Posterior vena cava (tissue), 2 donors: Measurements from ENCODE around the gene RHBDD2. TPM values are rescaled to one million over a fixed set of nuclear protein-coding genes. Genes with fewer than 3 reads are reported as not detected.
"Not testable (repeated sequence)": the region's sequence is repeated elsewhere in the genome, so short reads cannot be mapped to it uniquely, and the experiment has no call there.

ENCODE experiments used
- DNase-seq: peaks from one replicate; pipeline ENCODE4 v3.0.0-alpha.2; 2020; ENCODE audit warnings: low spot score
- intact Hi-C, 2 donors: fragments of 100-400 bp; cut with DNase I; formaldehyde crosslinking; loops; one replicate each; pipeline versions ENCODE4 v1.14.1 to v1.14.2; 2022 to 2023
- total RNA-seq, 2 donors: library from RNA; stranded (reverse); fragmentation: NEBNext Ultra II Directional; extraction: Animal tissue kit (Norgen Biotek cat#: 25700); gene quantifications; one replicate each; pipeline ENCODE4 v1.2.1, GENCODE V29; 2021
- donor health status: DM: yes; HTN: yes; CAD: no.
- donor health status: DM: yes; HTN: yes; CAD: no.

The RHBDD2 gene
- total RNA-seq, 2 donors from 2014 or later = 28.9 to 30.8 TPM

DNA sequence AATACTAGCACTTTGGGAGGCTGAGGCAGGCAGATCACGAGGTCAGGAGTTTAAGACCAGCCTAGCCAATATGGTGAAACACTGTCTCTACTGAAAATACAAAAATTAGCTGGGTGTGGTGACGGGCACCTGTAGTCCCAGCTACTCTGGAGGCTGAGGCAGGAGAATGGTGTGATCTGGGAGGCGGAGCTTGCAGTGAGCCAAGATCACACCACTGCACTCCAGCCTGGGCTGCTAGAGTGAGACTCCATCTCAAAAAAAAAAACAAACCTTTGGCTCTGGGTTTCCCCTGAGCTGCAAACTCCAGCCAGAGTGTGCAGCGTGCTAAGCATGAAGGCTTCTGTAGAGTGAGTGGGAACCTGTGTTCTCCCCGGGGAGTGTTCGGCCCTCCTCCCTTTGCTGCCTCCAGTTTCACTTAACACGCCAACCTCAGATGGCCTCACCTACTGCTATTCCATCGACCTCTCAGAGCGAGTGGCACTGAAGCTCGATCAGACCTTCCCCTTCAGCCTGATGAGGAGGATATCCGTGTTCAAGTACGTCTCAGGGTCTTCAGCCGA is 4.5 kb downstream of the RHBDD2 start:
- intact Hi-C loops, DNase-seq: not testable (repeated sequence)

DNA sequence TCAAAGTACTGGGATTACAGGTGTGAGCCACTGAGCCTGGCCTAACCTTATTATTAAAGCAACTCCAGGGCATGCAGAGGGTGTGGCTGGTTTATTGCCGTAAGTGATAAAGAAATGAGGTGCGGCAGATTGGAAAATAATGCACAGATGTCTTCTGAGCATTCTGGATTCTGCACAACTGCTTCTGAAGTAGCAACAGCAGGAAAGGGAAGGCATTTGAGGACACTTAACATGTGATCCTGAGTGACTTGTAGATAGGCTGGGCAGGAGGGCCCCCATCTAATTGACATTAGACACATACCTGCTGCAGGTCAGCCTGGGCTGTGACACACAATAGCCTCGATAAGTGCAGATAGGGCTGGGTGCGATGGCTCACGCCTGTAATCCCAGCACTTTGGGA is 5.6 kb downstream of the RHBDD2 start:
- intact Hi-C loops = no loop called here

DNA sequence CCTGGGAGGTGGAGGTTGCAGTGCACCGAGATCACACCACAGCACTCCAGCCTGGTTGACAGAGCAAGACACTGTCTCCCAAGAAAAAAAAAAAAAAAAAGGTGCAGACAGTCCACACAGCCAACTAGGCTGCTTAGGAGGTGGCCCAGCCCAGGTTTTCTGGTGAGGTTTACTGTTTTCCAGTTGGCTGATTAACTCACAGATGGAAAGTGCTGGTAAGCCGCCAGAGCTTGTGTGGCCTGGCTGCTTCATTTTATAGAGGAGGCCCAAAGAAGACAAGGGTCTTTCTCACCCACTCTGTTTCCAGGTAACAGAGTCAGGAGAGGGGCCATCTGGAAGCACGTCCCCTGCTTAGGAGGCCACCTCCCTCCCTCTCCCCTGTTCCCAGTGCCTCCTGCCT is 6.2 kb downstream of the RHBDD2 start:
- DNase-seq = no peak
- intact Hi-C loops = no loop called here

More for the DNA sequence above, 5.6 kb downstream of the RHBDD2 start:
- no peak for DNase-seq

DNA sequence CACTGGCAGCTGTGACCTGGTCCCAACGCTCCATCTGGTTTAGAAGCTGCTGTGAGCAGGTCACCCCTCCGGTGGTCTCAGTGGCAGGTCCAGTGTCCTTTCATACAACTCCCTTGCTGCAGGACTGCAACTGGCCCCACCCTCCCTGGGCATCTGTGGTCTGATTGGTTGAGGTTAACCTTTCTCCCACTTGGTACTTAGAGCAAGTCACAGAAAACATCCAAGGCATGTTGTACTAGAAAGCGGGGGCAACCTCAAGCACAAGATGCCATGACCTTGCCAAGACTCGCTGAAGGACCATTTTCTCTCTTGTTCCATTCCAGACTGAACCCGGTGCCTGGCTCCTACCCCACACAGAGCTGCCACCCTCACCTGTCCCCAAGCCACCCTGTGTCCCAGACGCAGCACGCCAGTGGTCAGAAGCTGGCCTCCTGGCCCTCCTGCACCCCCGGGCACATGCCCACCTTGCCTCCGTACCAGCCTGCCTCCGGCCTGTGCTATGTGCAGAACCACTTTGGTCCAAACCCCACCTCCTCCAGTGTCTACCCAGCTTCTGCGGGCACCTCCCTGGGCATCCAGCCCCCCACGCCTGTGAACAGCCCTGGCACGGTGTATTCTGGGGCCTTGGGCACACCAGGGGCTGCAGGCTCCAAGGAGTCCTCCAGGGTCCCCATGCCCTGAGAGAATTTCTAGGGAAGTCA is 9.0 kb downstream of the RHBDD2 start:
- no peak for DNase-seq
- intact Hi-C loops = no loop called here

DNA sequence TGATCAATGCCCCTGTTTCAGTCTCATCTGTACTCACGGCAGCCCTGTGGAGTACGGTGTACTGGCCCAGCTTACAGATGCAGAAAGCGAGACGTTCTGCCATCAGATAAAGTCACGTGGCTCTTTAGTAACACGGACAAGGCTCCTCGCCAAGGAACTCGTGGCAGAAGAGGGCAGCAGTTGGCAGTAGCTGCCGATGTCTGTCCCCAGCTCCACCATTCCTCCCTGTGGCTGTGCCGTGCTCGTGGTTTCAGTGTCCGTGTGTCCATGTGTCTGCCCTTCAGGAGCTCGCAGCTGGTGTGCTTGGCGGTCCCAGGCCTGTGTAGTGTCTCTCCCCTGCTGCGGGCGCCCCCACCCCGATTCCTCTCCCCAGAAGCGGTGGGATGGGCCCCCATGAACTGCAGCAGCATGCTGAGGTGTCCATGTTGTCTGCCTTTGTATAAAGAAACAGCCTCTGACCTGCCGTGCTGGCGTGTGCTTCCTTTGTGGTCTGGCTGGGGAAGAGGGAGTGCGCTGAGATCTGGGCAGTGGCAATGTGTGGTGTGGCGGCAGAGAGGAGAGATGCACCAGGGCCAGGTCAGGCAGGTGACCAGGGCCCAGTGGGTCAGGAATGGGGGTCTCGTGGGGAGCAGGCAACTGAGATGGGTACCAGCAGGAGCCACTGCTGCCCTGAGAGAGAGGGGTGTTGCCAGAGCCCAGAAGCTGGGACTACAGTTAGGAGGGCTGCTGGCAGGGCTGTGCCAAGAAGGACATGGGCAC is 9.8 kb downstream of the RHBDD2 start:
- intact Hi-C loops = no loop called here

DNA sequence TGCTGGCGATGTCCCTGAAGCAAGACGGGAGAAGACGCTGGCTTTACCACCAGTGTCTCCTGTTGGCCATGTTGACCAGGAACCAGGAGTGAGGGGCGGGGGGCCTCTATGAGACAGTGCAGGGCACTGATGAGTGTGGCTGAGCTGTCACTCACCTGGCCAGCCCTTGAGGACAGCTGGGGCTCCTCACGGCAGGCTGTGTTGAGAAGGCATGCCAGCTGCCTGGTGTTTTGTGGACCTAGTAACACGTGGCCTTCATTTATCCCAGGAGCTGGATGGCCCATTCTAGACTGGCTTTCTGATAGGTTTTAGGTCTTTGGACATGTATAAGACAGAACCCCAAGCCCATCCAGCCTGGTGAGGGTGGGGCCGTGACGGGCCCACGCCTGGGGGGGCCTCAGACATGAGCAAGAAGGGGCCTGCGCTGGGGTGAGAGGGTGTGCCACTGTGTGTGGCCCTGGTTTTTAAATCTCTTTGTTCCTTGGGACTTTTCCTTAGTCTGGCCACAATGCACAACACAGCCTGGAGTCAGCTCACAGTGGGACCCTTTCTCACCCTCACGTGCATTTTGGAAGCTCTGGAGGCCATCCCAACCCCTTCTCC is 10.5 kb downstream of the RHBDD2 start:
- no peak for DNase-seq
- intact Hi-C loops = no loop called here

More for the DNA sequence above, 9.8 kb downstream of the RHBDD2 start:
- no peak for DNase-seq

DNA sequence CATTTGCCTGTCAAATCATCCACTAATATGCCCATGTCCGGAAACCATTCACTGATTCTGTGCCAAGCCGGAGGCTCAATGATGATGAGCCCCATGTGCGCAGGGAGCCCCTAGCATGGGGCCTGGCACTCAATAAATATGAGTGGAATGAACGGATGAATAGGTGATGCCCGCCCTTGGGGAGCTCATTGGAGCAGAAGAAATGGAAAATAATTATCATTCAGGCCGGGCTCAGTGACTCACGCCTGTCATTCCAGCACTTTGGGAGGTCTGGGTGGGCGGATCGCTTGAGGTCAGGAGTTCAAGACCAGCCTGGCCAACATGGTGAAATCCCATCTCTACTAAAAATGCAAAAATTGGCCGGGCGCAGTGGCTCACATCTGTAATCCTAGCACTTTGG is 11.0 kb downstream of the RHBDD2 start:
- DNase-seq = no peak

DNA sequence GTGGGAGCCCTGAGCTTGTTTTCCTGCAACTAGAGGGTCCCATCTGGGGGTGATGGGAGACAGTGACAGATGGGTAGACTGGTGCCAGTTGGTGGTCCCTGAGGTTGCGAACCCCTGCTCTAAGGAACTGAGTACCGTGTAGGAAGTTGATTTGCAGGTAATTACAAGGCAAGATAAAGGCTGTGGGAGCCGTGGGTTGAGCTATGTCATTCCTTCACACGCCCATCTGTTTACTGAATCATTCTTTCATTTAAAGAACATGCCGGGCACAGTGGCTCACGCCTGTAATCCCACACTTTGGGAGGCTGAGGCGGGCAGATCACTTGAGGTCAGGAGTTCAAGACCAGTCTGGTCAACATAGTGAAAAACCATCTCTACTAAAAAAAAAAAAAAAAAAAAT is 12.4 kb downstream of the RHBDD2 start:
- intact Hi-C loops, DNase-seq: not testable (repeated sequence)

More for the DNA sequence above, 11.0 kb downstream of the RHBDD2 start:
- intact Hi-C loops = no loop called here

DNA sequence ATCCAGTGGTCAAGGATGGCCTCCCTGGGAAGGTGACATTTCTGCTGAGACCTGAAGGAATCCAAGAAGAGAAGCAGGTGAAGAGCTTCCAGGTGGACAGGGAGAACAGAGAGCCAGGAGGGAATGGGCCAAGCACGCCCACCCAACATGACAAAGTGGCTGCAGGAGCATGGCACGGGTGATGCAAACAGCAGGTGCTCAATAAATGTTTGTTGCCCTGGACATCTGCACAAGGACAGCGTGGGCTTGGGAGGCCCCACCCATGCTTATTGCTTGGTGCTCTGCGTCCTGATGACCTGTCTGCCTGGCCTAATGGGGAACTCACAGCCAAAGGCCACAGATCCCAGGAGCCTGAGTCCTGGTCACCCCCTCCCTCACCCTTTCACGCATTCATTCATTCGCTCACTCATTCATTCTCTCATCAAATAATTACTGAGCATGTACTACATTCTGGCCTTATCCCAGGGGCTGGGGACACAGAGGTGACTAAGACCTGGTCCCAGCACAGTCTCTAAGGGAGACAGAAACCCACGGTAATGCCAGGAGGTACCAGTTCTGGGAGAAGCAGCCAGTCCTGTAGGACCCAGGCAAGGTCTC is 13.1 kb downstream of the RHBDD2 start:
- intact Hi-C loops = no loop called here
- DNase-seq = no peak

DNA sequence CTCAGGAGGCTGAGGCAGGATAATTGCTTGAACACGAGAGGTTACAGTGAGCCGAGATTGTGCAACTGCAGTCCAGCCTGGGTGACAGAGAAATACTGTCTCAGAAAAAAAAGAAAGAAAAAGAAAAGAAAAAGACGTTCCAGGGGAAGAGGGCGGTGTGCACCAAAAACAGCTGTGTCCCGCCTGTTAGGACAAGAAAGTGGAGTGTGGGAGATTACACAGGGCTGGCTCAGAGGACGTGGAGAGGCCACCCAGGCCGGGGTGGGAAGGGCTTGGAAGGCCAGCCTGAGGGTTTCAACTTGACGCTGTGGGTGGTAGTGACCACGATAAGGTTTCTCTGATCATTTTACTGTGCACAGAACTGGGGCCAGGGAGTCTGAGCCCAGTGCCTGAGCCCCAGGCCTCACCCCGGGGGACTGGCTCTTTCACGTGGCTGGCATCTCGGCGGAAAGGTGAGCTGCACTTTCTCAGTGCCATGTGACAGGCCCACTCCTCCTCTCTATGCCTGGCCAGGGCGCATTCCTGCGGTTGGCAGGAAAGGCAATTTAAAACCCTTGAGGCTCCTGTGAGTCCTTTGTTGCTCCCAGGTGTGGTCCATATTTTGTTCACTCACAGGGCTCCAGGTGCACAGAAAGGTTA is 13.9 kb downstream of the RHBDD2 start:
- peak; percentile 86 for DNase-seq
- intact Hi-C loops = no loop called here

DNA sequence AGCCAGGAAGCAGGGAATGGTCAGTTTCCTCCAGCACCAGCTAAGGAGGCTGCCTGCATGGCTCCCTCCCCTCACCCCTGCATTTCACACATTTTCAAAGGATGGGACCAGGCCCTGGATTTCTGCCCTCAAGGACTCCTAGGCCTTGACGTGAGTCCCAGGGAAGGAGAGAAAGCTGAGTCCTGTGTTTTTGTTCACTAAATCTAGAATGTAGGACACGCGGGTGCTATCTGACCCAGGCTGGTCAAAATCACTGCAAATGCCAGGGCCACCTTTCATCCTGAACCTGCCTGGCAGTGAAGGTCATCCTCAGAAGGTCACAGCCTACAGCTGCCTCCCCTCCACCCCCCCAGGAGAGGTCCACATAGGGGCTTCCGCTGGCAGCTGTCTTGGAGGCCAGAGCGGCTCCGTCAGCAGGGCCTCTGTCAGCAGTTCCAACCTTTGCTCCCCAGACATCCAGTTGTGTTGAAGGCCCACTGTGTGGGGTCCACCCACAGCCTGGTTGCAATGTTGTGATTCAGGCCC is 18.0 kb downstream of the RHBDD2 start:
- no peak for DNase-seq
- intact Hi-C loops = no loop called here

DNA sequence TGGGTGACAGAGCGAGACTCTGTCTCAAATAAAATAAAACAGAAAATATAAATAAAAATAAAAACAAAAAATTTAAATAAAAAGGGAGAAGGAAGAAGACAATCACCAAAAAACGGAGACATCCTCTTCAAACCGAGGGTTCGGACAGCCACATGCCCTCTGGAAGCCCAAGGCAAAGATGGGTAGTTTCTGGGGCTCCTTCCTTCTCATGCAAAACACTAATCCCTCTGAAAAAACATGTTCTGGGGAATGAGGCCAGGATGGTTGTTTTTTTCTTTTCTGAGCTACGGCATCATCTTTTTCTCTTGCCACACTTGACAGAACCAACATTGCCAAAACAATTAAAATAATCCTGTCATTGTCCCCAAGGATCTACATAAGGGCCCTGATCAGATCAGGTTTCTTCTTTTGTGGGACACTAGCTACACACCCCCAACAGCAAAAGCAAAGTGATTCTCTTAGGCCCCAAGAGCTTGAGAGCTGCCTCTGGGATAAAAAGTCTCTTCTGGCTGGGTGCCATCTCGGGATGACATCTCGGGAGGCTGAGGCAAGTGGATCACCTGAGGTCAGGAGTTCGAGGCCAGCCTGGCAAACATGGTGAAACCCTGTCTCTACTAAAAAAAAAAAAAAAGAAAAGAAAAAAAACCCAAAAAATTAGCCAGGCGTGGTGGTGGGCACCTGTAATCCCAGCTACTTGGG is 21.9 kb downstream of the RHBDD2 start:
- no peak for DNase-seq
- intact Hi-C loops = no loop called here

DNA sequence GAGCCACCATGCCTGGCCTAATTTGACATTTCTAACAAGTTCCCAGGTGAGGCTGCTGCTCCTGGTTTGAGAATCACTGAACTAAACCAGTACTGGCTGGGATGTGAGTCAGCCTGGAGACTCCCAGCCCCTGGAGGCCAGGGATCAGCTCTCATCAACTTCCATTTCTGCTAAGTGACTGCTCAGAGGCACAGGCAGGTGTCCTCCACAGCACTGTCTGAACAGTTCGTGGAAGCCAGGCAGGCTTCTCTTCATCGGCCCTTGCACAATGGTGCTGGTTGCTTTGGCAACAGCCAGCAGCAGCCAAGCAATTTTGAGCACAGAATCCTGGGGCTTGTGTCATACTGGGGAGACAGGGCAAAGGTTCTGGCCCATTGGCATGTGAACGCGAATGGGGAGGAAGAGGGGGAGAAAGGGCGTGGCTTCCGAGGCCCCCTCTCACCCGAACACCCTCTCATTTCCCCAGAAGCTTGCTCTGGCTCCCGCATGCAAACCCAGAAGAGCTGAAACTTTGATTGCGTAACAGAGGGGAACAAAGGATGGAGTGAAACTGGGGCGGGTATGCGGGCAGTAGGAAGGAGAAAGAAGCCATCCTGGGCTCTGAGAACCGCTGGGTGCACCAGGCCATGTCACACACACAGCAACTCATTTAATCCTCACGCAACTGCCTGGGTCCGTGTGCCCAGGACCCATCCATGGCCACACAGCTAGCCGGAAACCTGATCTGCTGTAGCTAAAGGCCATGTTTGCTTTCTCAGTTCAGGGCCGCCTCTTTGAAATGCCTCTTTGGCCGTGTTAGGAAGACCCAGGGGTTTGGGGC is 27.2 kb downstream of the RHBDD2 start:
- peak; percentile 94 for DNase-seq
- intact Hi-C loops = no loop called here

DNA sequence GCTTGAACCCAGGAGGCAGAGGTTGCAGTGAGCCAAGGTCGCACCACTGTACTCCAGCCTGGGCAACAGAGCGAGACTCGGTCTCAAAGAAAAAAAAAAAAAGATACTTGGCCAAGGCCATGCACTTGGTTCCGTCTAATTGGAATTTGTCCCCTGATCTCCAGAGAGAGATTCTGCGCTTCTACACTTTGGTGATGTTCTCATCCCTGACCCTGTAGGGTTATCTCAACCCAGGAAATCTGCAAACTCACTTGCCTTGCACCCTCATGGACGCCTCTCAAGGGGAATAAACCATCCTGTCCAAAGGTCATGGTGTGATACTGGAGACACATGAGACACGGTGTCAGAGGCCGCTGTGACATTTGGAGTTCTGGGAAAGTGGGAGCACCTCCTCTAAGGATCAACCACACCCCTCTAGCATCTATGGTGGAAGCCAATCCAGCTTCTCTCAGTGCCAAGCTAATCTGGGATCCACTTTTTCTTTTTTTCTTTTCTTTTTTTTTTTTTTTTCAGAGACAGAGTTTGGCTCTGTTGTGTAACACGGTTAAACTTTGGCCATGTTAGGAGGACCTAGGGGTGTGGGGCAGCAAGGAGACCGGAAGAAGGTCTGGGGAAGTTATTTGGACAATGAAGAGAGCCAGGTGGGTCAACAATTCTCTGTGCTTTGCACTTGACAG is 28.3 kb downstream of the RHBDD2 start:
- peak; percentile 65 for DNase-seq
- intact Hi-C loops = no loop called here

DNA sequence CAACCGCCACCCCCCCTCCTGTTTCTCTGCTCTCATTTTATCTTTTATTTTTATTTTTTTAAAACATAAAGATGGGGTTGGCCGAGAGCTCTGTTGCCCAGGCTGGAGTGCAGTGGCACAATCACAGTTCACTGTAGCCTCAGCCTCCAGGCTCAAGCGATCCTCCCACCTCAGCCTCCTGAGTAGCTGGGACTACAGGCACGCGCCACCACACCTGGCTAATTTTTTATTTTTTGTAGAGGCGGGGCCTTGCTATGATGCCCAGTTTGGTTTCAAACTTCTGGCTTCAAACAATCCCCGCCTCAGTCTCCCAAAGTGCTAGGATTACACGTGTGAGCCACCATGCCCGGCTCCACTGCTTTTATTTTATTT is 28.8 kb downstream of the RHBDD2 start:
- intact Hi-C loops, DNase-seq: not testable (repeated sequence)

DNA sequence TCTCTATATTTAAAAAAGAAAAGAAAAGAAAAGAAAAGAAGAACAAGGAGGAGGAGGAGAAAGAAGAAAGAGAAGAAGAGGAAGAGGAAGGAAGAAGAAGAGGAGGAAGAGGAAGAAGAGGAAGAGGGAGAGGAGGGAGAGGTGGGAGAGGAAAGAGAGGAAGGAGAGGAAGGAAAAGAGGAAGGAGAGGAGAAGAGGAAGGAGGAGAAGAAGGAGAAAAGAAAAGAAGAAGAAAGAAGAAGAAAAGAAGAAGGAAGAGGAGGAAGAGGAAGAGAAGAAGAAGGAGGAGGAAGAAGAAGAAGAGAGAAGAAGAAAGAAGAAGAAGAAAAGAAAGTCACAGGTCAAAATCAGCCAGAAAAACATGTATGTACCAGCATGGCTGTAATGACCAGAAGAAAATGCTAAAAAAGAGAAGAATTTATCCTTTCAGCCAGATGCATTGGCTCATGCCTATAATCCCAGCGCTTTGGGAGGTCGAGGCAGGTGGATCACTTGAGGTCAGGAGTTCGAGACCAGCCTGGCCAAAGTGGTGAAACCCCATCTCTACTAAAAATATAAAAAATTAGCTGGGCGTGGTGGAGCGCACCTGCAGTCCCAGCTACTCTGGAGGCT is 30.8 kb downstream of the RHBDD2 start:
- intact Hi-C loops = loop anchor here (5.0 to 10.0 kb wide), 2 partner anchors 55 to 1337 kb away; no protein-coding TSS in a partner anchor
- DNase-seq = no peak

DNA sequence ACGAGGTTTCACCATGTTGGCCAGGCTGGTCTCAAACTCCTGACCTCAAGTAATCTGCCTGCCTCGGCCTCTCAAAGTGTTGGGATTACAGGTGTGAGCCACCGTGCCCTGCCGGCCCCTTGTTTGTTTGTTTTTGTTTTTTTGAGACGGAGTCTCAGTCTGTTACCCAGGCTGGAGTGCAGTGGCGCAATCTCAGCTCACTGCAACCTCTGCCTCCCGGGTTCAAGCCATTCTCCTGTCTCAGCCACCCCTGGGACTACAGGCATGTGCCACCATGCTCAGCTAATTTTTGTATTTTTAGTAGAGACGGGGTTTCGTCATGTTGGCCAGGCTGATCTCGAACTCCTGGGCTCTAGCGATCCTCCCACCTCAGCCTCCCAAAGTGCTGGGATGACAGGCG is 32.4 kb downstream of the RHBDD2 start:
- DNase-seq = peak; percentile 52
- intact Hi-C loops = loop anchor here (5.0 to 10.0 kb wide), 2 partner anchors 54 to 1339 kb away; no protein-coding TSS in a partner anchor
